C1 segment of cervical spinal cord (tissue), 14 donors: ENCODE measurements around the gene SPATA3.

Experiments used
- DNase-seq, 14 donors: peaks; one replicate each; lab custom pipeline; 2025; lab: John Stamatoyannopoulos, UW

The SPATA3 gene

GRCh38 chr2:231028889-231029288, 33.0 kb downstream of the SPATA3 start:
- DNase-seq: no peak

- no peak for DNase-seq
Measured at GRCh38 chr2:231029563-231029962, 33.6 kb downstream of the SPATA3 start.

GRCh38 chr2:231030725-231031124, 34.8 kb downstream of the SPATA3 start:
- DNase-seq: no peak

GRCh38 chr2:231032575-231033140, 36.7 kb downstream of the SPATA3 start:
- DNase-seq: no peak

GRCh38 chr2:231033147-231034132, 37.5 kb downstream of the SPATA3 start:
- DNase-seq: no peak

GRCh38 chr2:231034291-231034882, 38.5 kb downstream of the SPATA3 start:
- no peak for DNase-seq

- no peak for DNase-seq
Measured at GRCh38 chr2:231036131-231036530, 40.2 kb downstream of the SPATA3 start.

- no peak for DNase-seq
Measured at GRCh38 chr2:231036578-231037106, 40.7 kb downstream of the SPATA3 start.

- DNase-seq: peak in 3 of 14 donors; percentile 18 to 62 (median 36)
Measured at GRCh38 chr2:231037202-231037730, 41.3 kb downstream of the SPATA3 start, which contains the start of gene C2orf72. Gene C2orf72 (plus strand): TSS chr2:231037523. CDS start chr2:231037566, 43 bp downstream.

GRCh38 chr2:231037731-231038482, 42.0 kb downstream of the SPATA3 start:
- DNase-seq: peak in 7 of 14 donors; percentile 19 to 75 (median 51)

- peak in 2 of 14 donors; percentile 44 to 51 for DNase-seq
Measured at GRCh38 chr2:231038483-231039293, 42.8 kb downstream of the SPATA3 start.

- DNase-seq: no peak
Measured at GRCh38 chr2:231039294-231039664, 43.4 kb downstream of the SPATA3 start.

GRCh38 chr2:231039821-231040364, 44.0 kb downstream of the SPATA3 start:
- no peak for DNase-seq

GRCh38 chr2:231041061-231041689, 45.3 kb downstream of the SPATA3 start:
- DNase-seq: no peak

- DNase-seq: no peak
Measured at GRCh38 chr2:231043796-231044195, 47.9 kb downstream of the SPATA3 start.

GRCh38 chr2:231046916-231047273, 51.0 kb downstream of the SPATA3 start:
- no peak for DNase-seq

GRCh38 chr2:231047274-231047922, 51.5 kb downstream of the SPATA3 start:
- DNase-seq: peak in 11 of 14 donors; percentile 15 to 81 (median 69)

GRCh38 chr2:231047923-231048915, 52.3 kb downstream of the SPATA3 start:
- DNase-seq: peak in 3 of 14 donors; percentile 51 to 58 (median 54)
